GM18519 (cell line): ENCODE results near the gene CENPS.
"Not testable (repeated sequence)": the region's sequence is repeated elsewhere in the genome, so short reads cannot be mapped to it uniquely, and the experiment has no call there.

Experiments used
- ATAC-seq: cut with Tn5 transposase; IDR thresholded peaks from one replicate; pipeline ENCODE4 v1.9.1; 2021; ENCODE audit warnings: mild to moderate bottlenecking, moderate library complexity; ENCODE audit not compliant: unreplicated experiment, low FRiP score

Gene CENPS

DNA sequence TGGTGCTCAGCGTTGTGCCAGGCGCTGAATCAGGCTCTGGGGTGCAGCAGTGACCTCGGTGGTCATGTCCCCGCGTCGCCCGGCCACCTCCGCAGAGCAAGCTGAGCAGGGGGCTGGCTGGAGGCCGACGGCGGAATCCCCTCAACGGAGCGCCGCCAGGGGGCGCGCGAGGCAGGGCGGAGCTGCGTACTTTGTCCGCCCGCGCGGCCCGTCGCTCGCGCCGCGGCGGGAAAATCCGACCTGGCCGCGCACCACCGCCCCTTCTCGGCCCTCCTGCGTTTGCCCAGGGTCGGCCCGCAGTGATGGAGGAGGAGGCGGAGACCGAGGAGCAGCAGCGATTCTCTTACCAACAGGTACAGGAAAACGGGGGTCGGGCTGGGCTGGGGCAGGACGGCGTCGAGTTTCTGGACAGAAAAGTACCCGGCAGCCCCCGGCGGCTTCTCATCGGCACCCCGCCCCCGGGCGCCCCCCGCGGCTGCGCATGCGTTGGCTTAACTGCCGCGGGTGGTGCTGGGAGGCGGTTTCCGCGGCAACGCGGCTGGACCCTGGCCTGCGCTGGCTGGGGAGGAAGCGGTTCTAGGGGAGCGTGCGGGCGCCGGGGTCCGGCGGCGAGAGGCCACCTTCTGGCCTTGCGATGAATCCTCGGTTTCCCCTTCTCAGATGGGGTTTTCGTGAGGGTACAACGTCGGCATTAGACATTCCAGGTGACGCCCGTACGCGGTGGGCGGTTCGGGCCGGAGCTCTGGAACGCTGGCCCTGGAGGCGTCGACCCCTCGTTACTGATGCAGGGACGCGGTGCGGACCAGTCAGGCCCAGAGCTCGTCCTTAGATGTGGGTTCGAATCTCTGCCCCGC is at the start of gene CENPS:
Gene CENPS, plus strand, starts transcription at position 218 of the 854 bp plus-strand sequence. Its CDS starts 85 bp downstream, at position 303.
- ATAC-seq, result peak; percentile 63

- no peak for ATAC-seq
Measured at GRCh38 chr1:10380594-10381275, 49.5 kb upstream of the CENPS start.

- ATAC-seq, result no peak
Measured at GRCh38 chr1:10383630-10384029, 46.6 kb upstream of the CENPS start.

DNA sequence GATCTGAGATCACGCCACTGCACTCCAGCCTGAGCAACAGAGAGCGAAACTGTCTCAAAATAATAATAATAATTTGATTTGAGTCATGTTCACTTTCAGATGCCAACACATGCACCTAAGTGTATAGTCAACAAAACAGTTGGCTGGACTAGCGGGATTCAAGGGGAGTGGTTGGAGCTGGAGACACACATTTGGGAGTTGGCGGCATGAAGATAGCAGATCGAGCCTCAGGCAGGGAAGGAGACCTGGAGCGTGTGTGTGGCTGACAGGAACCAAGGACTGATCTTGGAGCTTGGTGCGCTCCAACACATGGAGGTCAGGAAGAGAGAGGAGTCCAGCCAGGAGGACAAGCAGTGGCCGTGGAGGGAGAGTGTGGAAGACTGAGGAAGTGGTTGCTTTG is 46.0 kb upstream of the CENPS start:
- ATAC-seq, result no peak

DNA sequence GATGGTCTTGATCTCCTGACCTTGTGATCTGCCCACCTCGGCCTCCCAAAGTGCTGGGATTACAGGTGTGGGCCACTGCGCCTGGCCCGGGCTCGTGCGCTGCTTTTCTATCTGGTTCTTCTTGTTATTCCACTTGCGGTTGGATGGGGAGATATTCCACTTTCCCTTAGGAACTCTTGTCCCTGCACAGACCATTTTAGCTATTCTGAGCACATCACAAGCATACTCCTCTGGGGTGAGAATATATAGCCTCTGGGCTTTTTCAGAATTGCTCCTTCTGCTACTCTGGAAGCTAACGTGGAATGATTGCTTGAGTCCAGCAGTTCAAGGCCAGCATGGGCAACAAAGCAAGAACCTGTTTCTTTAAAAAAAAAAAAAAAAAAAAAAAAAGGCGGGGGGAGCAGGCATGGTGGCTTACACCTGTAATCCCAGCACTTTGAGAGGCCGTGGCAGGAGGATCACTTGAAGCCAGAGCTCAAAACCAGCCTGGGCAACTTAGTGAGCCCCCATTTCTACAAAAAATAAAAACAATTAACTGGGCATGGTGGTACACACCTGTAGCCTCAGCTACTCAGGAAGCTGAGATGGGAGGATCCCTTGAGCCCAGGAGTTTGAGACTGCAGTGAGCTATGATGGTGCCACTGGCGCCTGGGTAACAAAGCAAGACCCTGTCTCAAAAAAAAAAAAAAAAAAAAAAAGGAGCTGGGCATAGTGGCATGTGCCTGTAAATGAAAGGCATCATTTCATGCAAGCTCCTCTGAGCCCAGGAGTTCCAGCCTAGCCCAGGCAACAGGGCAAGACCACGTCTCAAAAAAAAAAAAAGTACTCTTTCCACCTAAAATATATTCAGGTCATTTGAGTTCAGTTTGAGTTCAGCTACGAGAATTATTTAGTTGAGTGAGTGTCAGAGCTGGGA is 43.2 kb upstream of the CENPS start:
- no peak for ATAC-seq

DNA sequence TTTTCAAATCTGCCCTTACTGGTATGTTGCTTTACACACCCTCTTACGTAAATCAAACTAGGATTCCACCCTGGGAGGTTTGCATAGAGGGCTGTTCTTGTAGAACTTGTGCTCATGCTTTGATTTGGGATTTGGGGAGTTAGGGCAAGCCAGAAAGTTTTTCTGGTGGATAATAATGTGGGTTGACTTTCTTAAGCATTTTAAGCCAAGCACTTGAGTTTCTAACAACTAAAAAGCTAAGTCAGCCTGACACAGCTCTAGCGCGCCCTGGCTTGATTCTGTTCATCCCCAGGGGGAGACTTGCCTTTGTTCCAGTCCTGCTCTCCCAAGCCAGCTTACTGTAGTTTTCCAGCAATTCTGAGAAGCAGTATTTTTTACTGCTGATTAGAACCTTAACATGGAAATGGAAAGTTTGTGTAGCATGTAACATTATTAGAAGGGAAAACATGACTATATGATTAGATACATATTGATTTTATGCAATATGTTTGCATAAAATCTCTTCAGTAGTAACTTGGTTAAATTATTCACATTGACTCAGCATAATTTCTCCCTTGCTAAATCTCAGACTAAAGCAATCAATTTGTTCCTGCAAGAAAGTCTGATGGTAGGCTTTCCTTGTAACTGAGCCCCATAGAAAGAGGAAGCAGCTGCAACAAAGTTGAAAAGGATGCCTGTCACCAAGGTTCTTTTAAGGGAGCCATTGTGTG is 42.4 kb upstream of the CENPS start:
- no peak for ATAC-seq

DNA sequence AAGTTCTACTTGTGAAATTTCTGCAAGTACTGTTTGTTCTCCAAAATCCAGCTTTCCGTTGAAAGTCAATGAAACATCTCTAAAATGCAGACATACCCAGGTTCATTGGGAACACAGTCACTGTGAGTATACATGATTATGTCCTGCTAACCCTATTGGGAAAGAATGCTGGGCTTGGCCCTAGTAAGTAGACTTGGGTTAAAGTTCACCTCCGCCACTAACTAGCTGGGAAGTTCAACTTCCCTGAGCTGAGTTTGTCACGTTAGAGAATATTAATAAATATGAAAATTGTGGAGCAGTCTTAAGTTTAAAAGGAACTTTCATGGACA is 41.9 kb upstream of the CENPS start:
- no peak for ATAC-seq

DNA sequence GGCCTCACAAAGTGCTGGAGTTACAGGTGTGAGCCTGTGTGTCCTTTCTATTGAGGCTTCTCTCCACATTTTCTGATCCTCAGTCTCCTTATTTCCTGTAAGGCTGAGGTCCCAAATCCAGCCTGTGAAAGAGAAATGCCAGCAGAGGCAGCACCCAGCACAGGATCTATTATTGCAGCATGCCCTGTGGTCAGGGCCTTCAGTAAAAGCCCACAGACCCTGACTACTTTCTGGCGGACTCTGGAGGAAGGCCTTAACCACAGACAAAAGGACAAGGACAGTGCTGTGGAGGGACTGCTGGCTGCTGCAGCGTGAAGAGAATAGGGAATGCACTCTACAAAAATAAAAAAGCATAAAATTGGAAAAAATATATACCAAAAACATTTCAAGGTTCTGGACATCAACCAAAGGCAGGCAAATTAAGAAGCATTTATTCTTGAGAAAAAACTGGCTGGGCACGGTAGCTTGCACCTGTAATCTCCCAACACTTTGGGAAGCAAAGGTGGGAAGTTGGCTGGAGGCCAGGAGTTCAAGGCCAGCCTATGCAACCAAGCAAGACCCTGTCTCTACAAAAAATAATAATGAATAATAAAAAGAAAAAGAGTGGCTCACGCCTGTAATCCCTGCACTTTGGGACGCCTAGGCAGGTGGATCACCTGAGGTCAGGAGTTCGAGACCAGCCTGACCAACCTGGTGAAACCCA is 40.8 kb upstream of the CENPS start:
- ATAC-seq, result no peak

GRCh38 chr1:10396870-10397269 is 33.4 kb upstream of the CENPS start:
- ATAC-seq, result no peak

GRCh38 chr1:10398278-10398733 is 31.9 kb upstream of the CENPS start:
- ATAC-seq, result no peak

GRCh38 chr1:10398734-10399443 is 31.3 kb upstream of the CENPS start, which contains the start of gene PGD:
Gene PGD (plus strand): TSS chr1:10399064. CDS start chr1:10399118, 54 bp downstream.
- ATAC-seq, result peak; percentile 91

- ATAC-seq, result no peak
Measured at GRCh38 chr1:10399444-10399941, 30.7 kb upstream of the CENPS start.

DNA sequence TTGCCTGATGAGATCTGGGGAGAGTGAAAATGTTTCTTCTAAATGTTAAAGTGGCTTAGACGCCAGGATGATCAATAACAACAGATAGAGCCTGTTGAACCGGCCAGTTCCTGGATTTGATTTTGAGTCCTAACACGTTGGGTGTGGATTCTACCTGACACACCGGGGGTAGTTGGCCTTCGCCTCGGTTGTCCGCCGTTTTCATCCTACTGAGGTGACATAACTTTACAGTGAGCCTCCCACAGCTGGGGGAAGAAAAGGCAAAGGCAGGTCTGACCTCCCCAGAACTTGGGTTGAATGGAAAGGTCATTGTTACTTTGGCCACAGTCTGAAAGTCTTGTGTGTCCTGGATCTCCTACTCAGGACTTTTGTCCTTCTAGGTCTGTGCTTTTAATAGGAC is 30.2 kb upstream of the CENPS start:
- no peak for ATAC-seq

- no peak for ATAC-seq
Measured at GRCh38 chr1:10401281-10401680, 29.0 kb upstream of the CENPS start.

GRCh38 chr1:10402729-10403274 is 27.4 kb upstream of the CENPS start:
- no peak for ATAC-seq

DNA sequence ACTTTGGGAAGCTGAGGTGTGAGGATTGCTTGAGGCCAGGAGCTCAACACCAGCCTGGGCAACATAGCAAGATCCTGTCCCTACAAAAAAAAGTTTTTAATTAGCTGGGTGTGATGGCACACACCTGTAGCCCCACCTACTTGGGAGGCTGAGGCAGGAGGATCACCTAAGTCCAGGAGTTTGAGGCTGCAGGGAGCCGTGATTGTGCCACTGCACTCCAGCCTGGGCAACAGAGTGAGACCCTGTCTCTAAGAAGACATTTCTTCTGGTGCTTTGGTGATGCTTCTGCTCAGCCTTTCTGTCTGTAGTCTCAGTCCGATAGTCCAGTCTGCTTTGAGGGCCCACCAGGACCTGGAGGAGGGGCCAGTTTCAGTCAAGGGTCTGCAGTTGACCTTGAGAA is 23.0 kb upstream of the CENPS start:
- ATAC-seq, result no peak

DNA sequence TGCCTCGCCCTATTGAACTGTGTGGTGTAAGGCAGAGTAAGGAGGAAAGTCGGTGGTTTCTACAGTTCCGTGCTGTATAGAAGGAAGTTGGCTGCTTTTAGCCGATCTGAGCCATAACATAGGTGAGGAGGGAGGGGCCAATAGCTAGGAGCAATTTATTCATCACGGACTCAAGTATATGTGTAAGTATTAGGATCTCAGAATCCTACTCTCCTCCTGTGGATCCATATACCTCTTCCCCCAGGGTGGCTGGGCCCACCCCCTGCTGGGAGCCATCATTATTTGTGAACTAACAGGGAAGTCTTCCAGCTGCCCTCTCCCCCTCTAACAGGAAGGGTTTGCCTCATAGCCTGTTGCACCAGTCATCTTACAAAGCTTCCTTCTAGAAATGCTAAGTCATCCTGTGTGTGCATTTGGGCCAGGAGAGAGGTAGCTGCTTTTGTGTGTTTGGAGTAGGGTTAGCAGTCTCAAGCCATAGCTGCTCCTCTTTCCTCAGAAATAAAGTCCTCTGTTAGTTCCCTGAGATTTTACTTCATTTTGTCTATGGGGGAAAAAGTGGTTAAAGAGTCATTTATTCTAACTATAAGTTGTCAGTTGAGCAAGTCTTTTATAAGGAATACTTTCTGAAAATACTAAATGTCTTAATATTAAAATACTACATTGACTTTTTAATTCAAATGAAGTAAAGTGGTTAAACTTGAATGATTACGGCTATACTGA is 14.9 kb upstream of the CENPS start:
- no peak for ATAC-seq

DNA sequence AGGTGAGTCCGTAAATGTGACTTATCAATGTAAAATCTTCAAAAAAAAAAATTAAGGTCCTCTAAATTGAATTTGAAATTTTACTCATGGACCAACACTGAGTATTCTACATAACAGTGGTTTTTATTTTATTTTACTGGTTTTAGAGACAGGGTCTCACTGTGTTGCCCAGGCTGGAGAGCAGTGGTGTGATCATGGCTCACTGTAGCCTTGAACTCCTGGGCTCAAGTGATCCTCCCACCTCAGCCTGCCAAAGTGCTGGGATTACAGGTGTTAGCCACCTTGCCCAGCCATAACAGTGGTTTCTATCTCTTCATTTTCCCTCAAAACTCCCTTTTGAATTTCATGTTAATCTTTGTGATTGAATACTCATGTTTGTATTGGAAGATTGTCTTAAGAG is 14.3 kb upstream of the CENPS start:
- ATAC-seq, result not testable (repeated sequence)
